HCT116 (cell line): ENCODE measurements around the gene PSAP. TPM values are rescaled to one million over a fixed set of nuclear protein-coding genes. Genes with fewer than 3 reads are reported as not detected.

Experiments
- ATAC-seq: fragments of 200-7000 bp; cut with Tn5 transposase; 2 replicates; pipeline ENCODE4 v1.9.1; 2020; ENCODE audit warnings: mild to moderate bottlenecking, moderate library complexity
- BruUV-seq: library from RNA; stranded (reverse); fragments of 400-500 nt; replicated peaks from 2 replicates; lab custom pipeline; 2021; lab: Mats Ljungman, UMichigan
- CTCF ChIA-PET: fragments of 300-600 bp; sonication (Branson Sonifier 250); formaldehyde crosslinking; loops from one replicate; lab custom pipeline; 2021; ENCODE audit warnings: antibody characterized with exemption; lab: Charles Lee
- POLR2A ChIA-PET: fragments of 300-600, 350-600 bp; sonication (Branson Sonifier 250); formaldehyde crosslinking; loops from one replicate; lab custom pipeline; 2021; ENCODE audit warnings: antibody characterized with exemption; lab: Charles Lee
- RAD21 ChIA-PET, 2 experiments: fragments of 300-600 bp; sonication (Branson Sonifier 250); formaldehyde crosslinking; loops; one replicate each; lab custom pipeline; 2023; ENCODE audit warnings: low total read pairs in 2 of 2; ENCODE audit not compliant: uncharacterized antibody in 2 of 2, unreplicated experiment in 2 of 2, low non-redundant PET in 1 of 2; lab: Charles Lee
- DNase-seq: peaks from one replicate; pipeline ENCODE4 v3.0.0-alpha.2; 2010; ENCODE audit warnings: low read depth, low spot score
- H2AFZ ChIP-seq: fragments of 200-600 bp; shearing (Covaris generic), sonication (generic); 2 replicates; pipeline ENCODE4 v1.6.1; 2017; ENCODE audit warnings: low read depth, mixed run types, mixed read lengths, antibody characterized with exemption, low read length; ENCODE audit not compliant: poor library complexity, severe bottlenecking
- H3K27ac ChIP-seq: 2 replicates; pipeline ENCODE4 v1.5.1; 2012; ENCODE audit warnings: low read depth, low read length
- H3K27me3 ChIP-seq: fragments of 200-600 bp; sonication (generic); 2 replicates; pipeline ENCODE4 v1.6.1; 2016; ENCODE audit warnings: mixed run types, low read length, mixed read lengths; ENCODE audit not compliant: insufficient read depth
- H3K36me3 ChIP-seq, 2 experiments: fragments of 200-500 bp in 1 of 2; fragments of 200-600 bp in 1 of 2; sonication (Bioruptor generic) in 1 of 2; sonication (generic) in 1 of 2; 2 replicates each; pipeline versions ENCODE4 v1.5.1 to v1.6.1; 2014 to 2016; ENCODE audit warnings: low read length in 2 of 2, inconsistent platforms in 1 of 2, mixed read lengths in 1 of 2, mixed run types in 1 of 2; ENCODE audit not compliant: insufficient read depth in 2 of 2, control insufficient read depth in 1 of 2
- H3K4me1 ChIP-seq, 2 experiments: fragments of 200-600 bp in 1 of 2; sonication (generic) in 1 of 2; 2 replicates each; pipeline versions ENCODE4 v1.5.1 to v1.6.1; 2012 to 2017; ENCODE audit warnings: low read length in 2 of 2, inconsistent platforms in 1 of 2, mild to moderate bottlenecking in 1 of 2, mixed read lengths in 1 of 2, mixed run types in 1 of 2, moderate library complexity in 1 of 2; ENCODE audit not compliant: insufficient read depth in 2 of 2, control insufficient read depth in 1 of 2
- H3K4me2 ChIP-seq: fragments of 200-600 bp; sonication (generic); 2 replicates; pipeline ENCODE4 v1.6.1; 2017; ENCODE audit warnings: mixed run types, low read length, mixed read lengths
- H3K4me3 ChIP-seq, 2 experiments: fragments of 200-600 bp in 1 of 2; sonication (generic) in 1 of 2; replicated peaks in 1 of 2; 2 replicates each; pipeline ENCODE4 v1.5.1; 2011 to 2016; ENCODE audit warnings: low read length in 2 of 2, control low read depth in 1 of 2, low read depth in 1 of 2, mild to moderate bottlenecking in 1 of 2, mixed read lengths in 1 of 2, mixed run types in 1 of 2
- H3K79me2 ChIP-seq: fragments of 200-600 bp; sonication (generic); 2 replicates; pipeline ENCODE4 v1.6.1; 2017; ENCODE audit warnings: mild to moderate bottlenecking, mixed run types, low read length, moderate library complexity, mixed read lengths; ENCODE audit not compliant: insufficient read depth
- H3K9ac ChIP-seq: fragments of 200-600 bp; sonication (generic); 2 replicates; pipeline ENCODE4 v1.6.1; 2016; ENCODE audit warnings: low read length, mixed read lengths
- H3K9me2 ChIP-seq: fragments of 200-600 bp; sonication (generic), shearing (Covaris generic); 2 replicates; pipeline ENCODE4 v1.6.1; 2017; ENCODE audit warnings: mixed run types, mild to moderate bottlenecking, moderate library complexity; ENCODE audit not compliant: insufficient read depth
- H3K9me3 ChIP-seq, 2 experiments: fragments of 200-500 bp in 1 of 2; fragments of 200-600 bp in 1 of 2; sonication (Bioruptor generic) in 1 of 2; sonication (generic) in 1 of 2; 2 replicates each; pipeline ENCODE4 v1.6.1; 2014 to 2017; ENCODE audit warnings: low read length in 2 of 2, mixed read lengths in 2 of 2, inconsistent platforms in 1 of 2, low read depth in 1 of 2, mild to moderate bottlenecking in 1 of 2, mixed run types in 1 of 2, moderate library complexity in 1 of 2; ENCODE audit not compliant: control insufficient read depth in 1 of 2, insufficient read depth in 1 of 2
- H4K20me1 ChIP-seq: fragments of 200-600 bp; sonication (generic), shearing (Covaris generic); 2 replicates; pipeline ENCODE4 v1.6.1; 2017; ENCODE audit warnings: mixed run types, mild to moderate bottlenecking, moderate library complexity; ENCODE audit not compliant: insufficient read depth
- ATF3 ChIP-seq: IDR thresholded peaks from 2 replicates; pipeline ENCODE4 v1.6.1; 2012
- CBX3 ChIP-seq: IDR thresholded peaks from 2 replicates; pipeline ENCODE4 v1.6.1; 2012; ENCODE audit warnings: low read depth
- CEBPB ChIP-seq: IDR thresholded peaks from 2 replicates; pipeline ENCODE4 v1.6.1; 2012; ENCODE audit warnings: low read depth
- CTCF ChIP-seq, 3 experiments: fragments of 200-600 bp in 1 of 3; sonication (generic) in 1 of 3; IDR thresholded peaks in 2 of 3; conservative IDR thresholded peaks in 1 of 3; 2 replicates each; pipeline ENCODE4 v1.5.1; 2012 to 2017; ENCODE audit warnings: low read depth in 2 of 3, low read length in 2 of 3, antibody characterized with exemption in 1 of 3, borderline replicate concordance in 1 of 3, control low read depth in 1 of 3, mild to moderate bottlenecking in 1 of 3, mixed read lengths in 1 of 3, mixed run types in 1 of 3, moderate library complexity in 1 of 3; ENCODE audit not compliant: insufficient read depth in 1 of 3
- ELF1 ChIP-seq: IDR thresholded peaks from 2 replicates; pipeline ENCODE4 v1.6.1; 2012; ENCODE audit warnings: low read depth, borderline replicate concordance
- EZH2phosphoT487 ChIP-seq: fragments of 200-600 bp; IDR thresholded peaks from 2 replicates; pipeline ENCODE4 v1.6.1; 2018; ENCODE audit warnings: antibody characterized with exemption, borderline replicate concordance
- FOSL1 ChIP-seq: IDR thresholded peaks from 2 replicates; pipeline ENCODE4 v1.6.1; 2012; ENCODE audit warnings: low read depth
- MAX ChIP-seq: IDR thresholded peaks from 2 replicates; pipeline ENCODE4 v1.6.1; 2012
- POLR2A ChIP-seq: IDR thresholded peaks from 2 replicates; pipeline ENCODE4 v1.7.0; 2011; ENCODE audit warnings: borderline replicate concordance; ENCODE audit not compliant: insufficient read depth, insufficient read length; ENCODE audit errors: extremely low read depth
- POLR2AphosphoS5 ChIP-seq: IDR thresholded peaks from 2 replicates; pipeline ENCODE4 v1.6.1; 2011; ENCODE audit warnings: mild to moderate bottlenecking, low read depth, low read length, moderate library complexity
- RAD21 ChIP-seq: IDR thresholded peaks from 2 replicates; pipeline ENCODE4 v1.6.1; 2012; ENCODE audit warnings: low read depth, mild to moderate bottlenecking
- REST ChIP-seq: IDR thresholded peaks from 2 replicates; pipeline ENCODE4 v1.6.1; 2012; ENCODE audit warnings: low read depth
- SIN3A ChIP-seq: IDR thresholded peaks from 2 replicates; pipeline ENCODE4 v1.6.1; 2012; ENCODE audit warnings: low read depth
- SP1 ChIP-seq: IDR thresholded peaks from 2 replicates; pipeline ENCODE4 v1.6.1; 2012; ENCODE audit warnings: low read depth
- SRF ChIP-seq: IDR thresholded peaks from 2 replicates; pipeline ENCODE4 v1.6.1; 2012; ENCODE audit warnings: low read depth
- TCF7L2 ChIP-seq: IDR thresholded peaks from 2 replicates; pipeline ENCODE4 v1.7.0; 2011; ENCODE audit warnings: borderline replicate concordance, inconsistent platforms; ENCODE audit not compliant: insufficient read depth, insufficient read length; ENCODE audit errors: extremely low read depth
- ZBTB33 ChIP-seq: IDR thresholded peaks from 2 replicates; pipeline ENCODE4 v1.6.1; 2011; ENCODE audit warnings: mild to moderate bottlenecking, low read length, moderate library complexity; ENCODE audit not compliant: insufficient replicate concordance; ENCODE audit errors: extremely low read depth
- intact Hi-C: fragments of 100-400 bp; cut with micrococcal nuclease; formaldehyde crosslinking; loops from 2 replicates; pipeline ENCODE4 v1.10.0; 2022
- total RNA-seq: library from RNA; stranded (reverse); gene quantifications from one replicate; pipeline ENCODE4 v1.2.1, GENCODE V29; 2021; ENCODE audit not compliant: unreplicated experiment

Gene PSAP
- total RNA-seq, 1 experiment from 2014 or later: 444 TPM

- Histone ChIP-seq H4K20me1 (no peaks in the 10 kb centered on the region), H3K4me1 (peaks cover 0 to 6% of the 10 kb centered on the region in 2 experiments; a peak in 2 of 4 replicates), H3K4me2 (no peak overlapping the region), H3K9ac (no peak overlapping the region), H3K27ac (no peak overlapping the region), H3K36me3 (no peaks in the 10 kb centered on the region), H3K27me3 (no peaks in the 10 kb centered on the region), H3K9me2 (no peaks in the 10 kb centered on the region), H2AFZ (no peak overlapping the region), H3K79me2 (no peaks in the 10 kb centered on the region), H3K4me3 (no peak overlapping the region), H3K9me3 (peaks cover 0 to 5% of the 10 kb centered on the region in 2 experiments; a peak in 1 of 4 replicates)
- BruUV-seq: no TSS peak
- intact Hi-C loops: no loop called here
- peak; percentile 53; the same call in 1 of the 2 replicates for TF ChIP-seq RAD21
- TF ChIP-seq REST: no peak
- no peak for TF ChIP-seq CBX3
- TF ChIP-seq POLR2AphosphoS5: no peak
- no peak for TF ChIP-seq CEBPB
- TF ChIP-seq TCF7L2: no peak
- TF ChIP-seq SP1: no peak
- TF ChIP-seq FOSL1: no peak
- TF ChIP-seq ATF3: no peak
- no peak for TF ChIP-seq SRF
- TF ChIP-seq ZBTB33: no peak
- TF ChIP-seq MAX: no peak
- TF ChIP-seq POLR2A: no peak
- no peak for TF ChIP-seq SIN3A
- TF ChIP-seq EZH2phosphoT487: no peak
- peak; percentile 9 to 18 (median 15); a peak in 1 of 6 replicates for TF ChIP-seq CTCF (IDR thresholded peaks at IDR 0.05 in 2 of 3, conservative IDR thresholded peaks at IDR 0.05 in 1 of 3; ENCODE audit: borderline replicate concordance in 1 of 3, insufficient read depth in 1 of 3, low read depth in 2 of 3, low read length in 2 of 3)
- no peak for TF ChIP-seq ELF1
- ATAC-seq: peak; percentile 72
- CTCF ChIA-PET: no interaction called here
- POLR2A ChIA-PET: no interaction called here
- no peak for DNase-seq
- RAD21 ChIA-PET: no interaction called here
Measured at GRCh38 chr10:71780719-71781118, 70.3 kb downstream of the PSAP start.
